ENCODE results near the gene ZNF23.
A peak's percentile ranks its signal among the peaks of the same experiment; 100 is the strongest.

ZNF23 gene

GRCh38 chr16:71426069-71426879, 35.8 kb downstream of the ZNF23 start:
- peak overlapping the region; percentile 52 for H3K27ac Mint-ChIP-seq
- no peaks in the 10 kb centered on the region for H3K36me3 Mint-ChIP-seq (ENCODE audit: low read depth)
- peak overlapping the region; percentile 41 for H3K4me3 Mint-ChIP-seq
- peaks cover 6% of the 10 kb centered on the region for H3K4me1 Mint-ChIP-seq (ENCODE audit: low read depth)
- no peaks in the 10 kb centered on the region for H3K9me3 Mint-ChIP-seq
- H3K27me3 Mint-ChIP-seq: peaks cover 56% of the 10 kb centered on the region

- Mint-ChIP-seq H3K9me3 (no peaks in the 10 kb centered on the region), H3K36me3 (ENCODE audit: low read depth) (no peaks in the 10 kb centered on the region), H3K4me1 (ENCODE audit: low read depth) (peaks cover 6% of the 10 kb centered on the region), H3K27ac (no peak overlapping the region), H3K4me3 (no peak overlapping the region), H3K27me3 (peaks cover 54% of the 10 kb centered on the region)
These were observed 36.3 kb downstream of the ZNF23 start for GRCh38 chr16:71425746-71426068.

GRCh38 chr16:71424626-71425025, 37.4 kb downstream of the ZNF23 start:
- Mint-ChIP-seq H3K4me3 (no peak overlapping the region), H3K4me1 (ENCODE audit: low read depth) (peaks cover 6% of the 10 kb centered on the region), H3K27me3 (peaks cover 52% of the 10 kb centered on the region), H3K36me3 (ENCODE audit: low read depth) (no peaks in the 10 kb centered on the region), H3K27ac (no peak overlapping the region), H3K9me3 (no peaks in the 10 kb centered on the region)

- peaks cover 6% of the 10 kb centered on the region for H3K4me1 Mint-ChIP-seq (ENCODE audit: low read depth)
- H3K9me3 Mint-ChIP-seq: no peaks in the 10 kb centered on the region
- peaks cover 48% of the 10 kb centered on the region for H3K27me3 Mint-ChIP-seq
- H3K27ac Mint-ChIP-seq: no peak overlapping the region
- no peaks in the 10 kb centered on the region for H3K36me3 Mint-ChIP-seq (ENCODE audit: low read depth)
- H3K4me3 Mint-ChIP-seq: no peak overlapping the region
These were observed 38.2 kb downstream of the ZNF23 start for GRCh38 chr16:71423865-71424264.

GRCh38 chr16:71423016-71423415, 39.0 kb downstream of the ZNF23 start:
- H3K4me3 Mint-ChIP-seq: no peak overlapping the region
- peaks cover 6% of the 10 kb centered on the region for H3K4me1 Mint-ChIP-seq (ENCODE audit: low read depth)
- peaks cover 42% of the 10 kb centered on the region for H3K27me3 Mint-ChIP-seq

GRCh38 chr16:71421911-71422310, 40.1 kb downstream of the ZNF23 start:
- H3K27ac Mint-ChIP-seq: no peak overlapping the region
- H3K4me3 Mint-ChIP-seq: no peak overlapping the region
- no peaks in the 10 kb centered on the region for H3K9me3 Mint-ChIP-seq
- no peaks in the 10 kb centered on the region for H3K36me3 Mint-ChIP-seq (ENCODE audit: low read depth)
- H3K4me1 Mint-ChIP-seq (ENCODE audit: low read depth): peaks cover 6% of the 10 kb centered on the region
- peaks cover 40% of the 10 kb centered on the region for H3K27me3 Mint-ChIP-seq

More at GRCh38 chr16:71423016-71423415, 39.0 kb downstream of the ZNF23 start:
- Mint-ChIP-seq H3K36me3 (ENCODE audit: low read depth) (no peaks in the 10 kb centered on the region), H3K27ac (no peak overlapping the region), H3K9me3 (no peaks in the 10 kb centered on the region)

- Mint-ChIP-seq H3K4me3 (no peak overlapping the region), H3K4me1 (ENCODE audit: low read depth) (no peaks in the 10 kb centered on the region), H3K27ac (no peak overlapping the region), H3K9me3 (no peaks in the 10 kb centered on the region), H3K27me3 (peaks cover 37% of the 10 kb centered on the region), H3K36me3 (ENCODE audit: low read depth) (no peaks in the 10 kb centered on the region)
These were observed 48.0 kb downstream of the ZNF23 start for GRCh38 chr16:71414038-71414437.

- H3K36me3 Mint-ChIP-seq (ENCODE audit: low read depth): no peaks in the 10 kb centered on the region
- no peaks in the 10 kb centered on the region for H3K4me1 Mint-ChIP-seq (ENCODE audit: low read depth)
- H3K4me3 Mint-ChIP-seq: no peak overlapping the region
- H3K27me3 Mint-ChIP-seq: peaks cover 41% of the 10 kb centered on the region
- no peaks in the 10 kb centered on the region for H3K9me3 Mint-ChIP-seq
- no peak overlapping the region for H3K27ac Mint-ChIP-seq
These were observed 48.7 kb downstream of the ZNF23 start for GRCh38 chr16:71413341-71413740.

GRCh38 chr16:71412270-71413160, 49.5 kb downstream of the ZNF23 start:
- peaks cover 43% of the 10 kb centered on the region for H3K27me3 Mint-ChIP-seq
- H3K27ac Mint-ChIP-seq: no peak overlapping the region
- H3K4me1 Mint-ChIP-seq (ENCODE audit: low read depth): no peaks in the 10 kb centered on the region
- H3K9me3 Mint-ChIP-seq: no peaks in the 10 kb centered on the region
- H3K36me3 Mint-ChIP-seq (ENCODE audit: low read depth): no peaks in the 10 kb centered on the region
- H3K4me3 Mint-ChIP-seq: no peak overlapping the region

- H3K4me3 Mint-ChIP-seq: no peak overlapping the region
- H3K27me3 Mint-ChIP-seq: peaks cover 30% of the 10 kb centered on the region
- no peaks in the 10 kb centered on the region for H3K4me1 Mint-ChIP-seq (ENCODE audit: low read depth)
- no peaks in the 10 kb centered on the region for H3K9me3 Mint-ChIP-seq
- no peak overlapping the region for H3K27ac Mint-ChIP-seq
- H3K36me3 Mint-ChIP-seq (ENCODE audit: low read depth): no peaks in the 10 kb centered on the region
These were observed 51.9 kb downstream of the ZNF23 start for GRCh38 chr16:71410146-71410545.

- peaks cover 30% of the 10 kb centered on the region for H3K27me3 Mint-ChIP-seq
These were observed 52.9 kb downstream of the ZNF23 start for GRCh38 chr16:71409011-71409775.

GRCh38 chr16:71408536-71408935, 53.5 kb downstream of the ZNF23 start:
- no peaks in the 10 kb centered on the region for H3K4me1 Mint-ChIP-seq (ENCODE audit: low read depth)
- H3K36me3 Mint-ChIP-seq (ENCODE audit: low read depth): no peaks in the 10 kb centered on the region
- H3K9me3 Mint-ChIP-seq: no peaks in the 10 kb centered on the region
- no peak overlapping the region for H3K27ac Mint-ChIP-seq
- peaks cover 26% of the 10 kb centered on the region for H3K27me3 Mint-ChIP-seq
- H3K4me3 Mint-ChIP-seq: no peak overlapping the region

More at GRCh38 chr16:71409011-71409775, 52.9 kb downstream of the ZNF23 start:
- no peak overlapping the region for H3K27ac Mint-ChIP-seq
- H3K9me3 Mint-ChIP-seq: no peaks in the 10 kb centered on the region
- no peak overlapping the region for H3K4me3 Mint-ChIP-seq
- H3K36me3 Mint-ChIP-seq (ENCODE audit: low read depth): no peaks in the 10 kb centered on the region
- H3K4me1 Mint-ChIP-seq (ENCODE audit: low read depth): no peaks in the 10 kb centered on the region

- Mint-ChIP-seq H3K27me3 (peaks cover 23% of the 10 kb centered on the region), H3K4me1 (ENCODE audit: low read depth) (no peaks in the 10 kb centered on the region), H3K4me3 (no peak overlapping the region), H3K9me3 (no peaks in the 10 kb centered on the region), H3K27ac (no peak overlapping the region), H3K36me3 (ENCODE audit: low read depth) (no peaks in the 10 kb centered on the region)
These were observed 54.3 kb downstream of the ZNF23 start for GRCh38 chr16:71407731-71408130.

GRCh38 chr16:71406724-71407123, 55.3 kb downstream of the ZNF23 start:
- no peaks in the 10 kb centered on the region for H3K36me3 Mint-ChIP-seq (ENCODE audit: low read depth)
- H3K4me3 Mint-ChIP-seq: no peak overlapping the region

GRCh38 chr16:71406316-71406715, 55.7 kb downstream of the ZNF23 start:
- Mint-ChIP-seq H3K36me3 (ENCODE audit: low read depth) (no peaks in the 10 kb centered on the region), H3K27me3 (peaks cover 19% of the 10 kb centered on the region), H3K4me3 (no peak overlapping the region), H3K4me1 (ENCODE audit: low read depth) (no peaks in the 10 kb centered on the region), H3K9me3 (no peaks in the 10 kb centered on the region), H3K27ac (no peak overlapping the region)

More at GRCh38 chr16:71406724-71407123, 55.3 kb downstream of the ZNF23 start:
- Mint-ChIP-seq H3K27ac (no peak overlapping the region), H3K4me1 (ENCODE audit: low read depth) (no peaks in the 10 kb centered on the region), H3K9me3 (no peaks in the 10 kb centered on the region), H3K27me3 (peaks cover 20% of the 10 kb centered on the region)
